Ramos (cell line): ENCODE results near the gene MAP1S.
"Not testable (repeated sequence)": the region's sequence is repeated elsewhere in the genome, so short reads cannot be mapped to it uniquely, and the experiment has no call there.

ENCODE experiments used
- in situ Hi-C: fragments of 300-500 bp; cut with MboI; formaldehyde crosslinking; loops from one replicate; pipeline ENCODE4 v1.14.3; 2022; ENCODE audit warnings: low sequenced_read_pairs; ENCODE audit not compliant: unreplicated experiment

MAP1S gene

DNA sequence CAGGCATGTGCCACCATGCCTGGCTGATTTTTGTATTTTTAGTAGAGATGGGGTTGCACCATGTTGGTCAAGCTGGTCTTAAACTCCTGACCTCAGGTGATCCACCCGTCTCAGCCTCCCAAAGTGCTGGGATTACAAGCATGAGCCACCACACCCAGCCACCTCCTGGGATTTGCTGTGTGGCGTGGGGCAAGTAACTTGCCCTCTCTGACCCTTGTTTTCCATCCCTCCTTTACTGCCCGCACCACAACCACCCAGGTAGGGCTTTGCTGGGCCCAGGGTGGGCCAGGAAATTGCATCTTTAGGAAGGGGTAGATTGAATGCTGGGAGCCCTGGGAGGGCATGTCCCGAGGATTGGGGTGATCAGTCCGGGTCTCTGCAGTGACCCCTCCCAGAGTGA is 64.4 kb downstream of the MAP1S start:
- in situ Hi-C loops: not testable (repeated sequence)
